HG03060 (cell line): ENCODE data around the gene TBC1D3B.
"Not testable (repeated sequence)": the region's sequence is repeated elsewhere in the genome, so short reads cannot be mapped to it uniquely, and the experiment has no call there.

ENCODE experiments used
- ATAC-seq: cut with Tn5 transposase; IDR thresholded peaks from one replicate; pipeline ENCODE4 v1.9.1; 2021; ENCODE audit warnings: low read depth, moderate number of reproducible peaks; ENCODE audit not compliant: unreplicated experiment

TBC1D3B gene

DNA sequence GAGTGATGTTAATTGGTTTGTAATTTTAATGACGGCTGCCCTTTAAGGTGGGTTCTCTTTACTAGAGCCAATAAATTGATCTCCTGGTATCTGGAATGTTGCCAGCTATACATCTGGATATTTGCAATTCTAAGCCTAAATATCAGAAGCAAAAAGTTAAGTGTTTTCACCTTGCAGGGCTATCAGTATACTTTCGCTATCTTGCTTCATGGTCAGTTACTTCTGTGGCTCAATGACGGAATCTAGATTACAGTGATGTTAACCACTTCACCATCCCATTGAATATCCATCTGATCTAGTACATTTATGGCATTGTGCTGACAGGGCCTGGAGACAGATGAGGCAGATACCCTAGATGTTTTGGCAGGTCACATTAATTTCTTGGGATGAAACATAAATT lies 44.5 kb downstream of the TBC1D3B start:
- ATAC-seq, result no peak

DNA sequence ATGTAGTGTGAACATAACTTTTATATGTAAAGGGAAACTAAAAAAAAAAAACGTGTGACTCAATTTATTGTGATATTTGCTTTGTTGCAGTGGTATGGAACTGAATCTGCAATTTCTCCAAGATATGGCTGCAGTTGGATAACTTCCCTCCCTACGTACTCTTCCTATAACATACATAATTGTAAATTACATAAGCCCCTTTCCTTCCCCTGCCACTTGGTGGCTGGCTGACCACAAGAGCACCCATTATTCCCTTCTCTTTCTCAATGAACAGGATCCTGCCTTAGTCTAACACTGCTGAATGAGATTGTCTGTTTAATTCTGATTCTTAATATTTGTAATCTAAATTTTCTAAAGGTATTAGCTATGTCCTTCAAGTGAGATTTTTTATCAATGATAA lies 45.0 kb downstream of the TBC1D3B start:
- no peak for ATAC-seq

DNA sequence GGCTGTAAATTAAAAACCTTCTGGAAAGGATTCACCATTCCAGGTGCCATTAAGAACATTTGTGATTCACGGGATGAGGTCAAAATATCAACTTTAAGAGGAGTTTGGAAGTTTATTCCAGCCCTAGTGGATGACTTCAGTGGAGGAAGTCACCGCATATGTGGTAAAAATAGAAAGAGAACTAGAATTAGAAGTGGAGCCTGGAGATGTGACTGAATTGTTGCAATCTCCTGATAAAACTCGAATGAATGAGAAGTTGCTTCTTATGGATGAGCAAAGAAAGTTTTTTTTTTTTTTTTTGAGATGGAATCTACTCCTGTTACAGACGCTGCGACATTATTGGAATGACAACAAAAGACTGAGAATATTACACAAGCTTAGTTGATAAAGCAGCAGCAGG lies 46.1 kb downstream of the TBC1D3B start:
- no peak for ATAC-seq

DNA sequence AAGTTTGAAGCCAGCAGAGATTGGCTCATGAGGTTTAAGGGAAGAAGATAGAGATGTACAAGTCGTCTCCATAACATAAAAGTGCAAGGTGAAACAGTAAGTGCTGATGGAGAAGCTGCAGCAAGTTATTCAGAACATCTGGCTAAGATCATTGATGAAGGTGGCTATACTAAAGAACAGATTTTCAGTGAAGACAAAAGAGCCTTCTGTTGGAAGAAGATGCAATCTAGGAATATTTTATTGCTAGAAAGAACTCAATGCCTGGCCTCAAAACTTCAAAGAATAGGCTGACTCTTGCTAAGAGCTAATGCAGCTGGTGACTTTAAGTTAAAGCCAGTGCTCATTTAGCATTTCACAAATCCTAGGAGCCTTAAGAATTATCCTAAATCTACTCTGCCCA lies 46.8 kb downstream of the TBC1D3B start:
- ATAC-seq, result no peak

DNA sequence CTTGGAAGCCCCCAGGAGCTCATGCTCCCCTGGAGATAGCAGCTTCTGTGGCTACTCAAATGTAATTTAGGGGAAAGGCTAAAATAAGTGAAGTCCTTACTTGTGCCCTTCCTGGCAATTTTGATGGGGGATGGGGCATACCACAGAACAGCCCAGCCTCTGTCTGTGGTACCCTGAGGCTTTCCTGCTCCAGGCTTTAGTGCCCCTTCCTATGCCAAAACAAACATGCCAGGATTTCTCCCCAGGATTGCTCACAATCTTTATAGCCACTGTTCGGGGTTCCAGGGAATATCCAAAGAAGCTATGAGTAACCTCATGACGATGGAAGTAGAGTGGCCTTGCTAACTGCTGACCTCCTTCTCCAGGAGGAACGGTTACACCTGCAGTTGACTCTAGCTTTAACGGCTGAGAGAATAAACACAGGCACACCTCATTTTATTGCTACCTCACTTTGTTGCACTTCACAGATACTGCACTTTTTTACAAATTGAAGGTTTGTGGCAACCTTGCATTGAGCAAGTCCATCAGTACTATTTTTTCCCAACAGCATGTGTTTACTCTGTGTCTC lies 47.9 kb downstream of the TBC1D3B start:
- no peak for ATAC-seq

DNA sequence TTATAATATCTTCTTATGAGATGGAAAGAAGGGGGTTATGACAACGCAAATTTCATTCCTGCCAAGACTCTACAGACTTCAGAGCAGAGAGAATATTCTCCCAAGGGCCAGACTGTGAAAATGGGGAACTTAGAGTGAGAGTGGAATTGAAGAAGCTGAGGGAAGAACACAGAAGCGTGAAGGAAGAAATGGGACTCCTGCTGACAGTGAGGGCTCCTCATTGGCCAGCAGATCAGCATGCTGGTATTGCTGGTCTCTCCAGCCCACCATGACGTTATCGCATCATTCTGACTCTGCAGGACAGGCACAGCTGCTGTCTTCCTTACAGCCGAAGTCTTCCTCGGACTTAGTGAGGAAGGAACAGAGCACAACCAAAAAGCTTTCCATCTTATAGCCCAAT lies 48.5 kb downstream of the TBC1D3B start:
- ATAC-seq, result no peak

DNA sequence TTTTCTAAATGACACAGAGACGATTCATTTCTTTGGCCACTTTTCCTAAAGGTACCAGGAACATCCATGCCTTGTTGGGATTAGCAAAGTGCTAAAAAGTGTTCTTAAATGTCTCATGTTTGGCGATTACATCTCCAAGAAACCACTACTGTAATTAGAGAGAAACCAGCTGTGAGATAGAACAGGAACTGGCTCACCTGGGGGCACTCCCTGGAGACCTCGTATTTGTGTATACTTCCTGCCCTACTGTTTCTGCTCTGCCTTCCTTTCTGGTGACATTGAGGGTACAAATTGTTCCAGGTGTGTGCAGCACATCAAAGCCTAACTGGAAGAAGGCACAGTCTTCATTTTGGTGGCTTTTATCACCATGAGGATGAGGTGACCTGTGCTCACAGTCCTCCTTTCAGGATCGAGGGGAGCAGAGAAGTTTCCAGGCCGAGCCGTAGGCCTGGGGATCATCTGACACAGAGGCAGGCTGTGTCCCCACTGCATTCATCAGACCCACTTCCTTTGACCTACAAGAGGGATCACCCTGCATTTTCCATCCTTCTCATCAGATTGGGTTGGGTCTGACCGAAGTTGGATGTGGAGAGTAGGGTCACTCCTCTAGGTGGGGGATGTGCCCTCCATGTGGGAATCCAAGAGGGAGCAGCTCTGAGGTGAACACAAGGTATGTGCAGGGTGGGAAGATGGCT lies 49.1 kb downstream of the TBC1D3B start:
- no peak for ATAC-seq

DNA sequence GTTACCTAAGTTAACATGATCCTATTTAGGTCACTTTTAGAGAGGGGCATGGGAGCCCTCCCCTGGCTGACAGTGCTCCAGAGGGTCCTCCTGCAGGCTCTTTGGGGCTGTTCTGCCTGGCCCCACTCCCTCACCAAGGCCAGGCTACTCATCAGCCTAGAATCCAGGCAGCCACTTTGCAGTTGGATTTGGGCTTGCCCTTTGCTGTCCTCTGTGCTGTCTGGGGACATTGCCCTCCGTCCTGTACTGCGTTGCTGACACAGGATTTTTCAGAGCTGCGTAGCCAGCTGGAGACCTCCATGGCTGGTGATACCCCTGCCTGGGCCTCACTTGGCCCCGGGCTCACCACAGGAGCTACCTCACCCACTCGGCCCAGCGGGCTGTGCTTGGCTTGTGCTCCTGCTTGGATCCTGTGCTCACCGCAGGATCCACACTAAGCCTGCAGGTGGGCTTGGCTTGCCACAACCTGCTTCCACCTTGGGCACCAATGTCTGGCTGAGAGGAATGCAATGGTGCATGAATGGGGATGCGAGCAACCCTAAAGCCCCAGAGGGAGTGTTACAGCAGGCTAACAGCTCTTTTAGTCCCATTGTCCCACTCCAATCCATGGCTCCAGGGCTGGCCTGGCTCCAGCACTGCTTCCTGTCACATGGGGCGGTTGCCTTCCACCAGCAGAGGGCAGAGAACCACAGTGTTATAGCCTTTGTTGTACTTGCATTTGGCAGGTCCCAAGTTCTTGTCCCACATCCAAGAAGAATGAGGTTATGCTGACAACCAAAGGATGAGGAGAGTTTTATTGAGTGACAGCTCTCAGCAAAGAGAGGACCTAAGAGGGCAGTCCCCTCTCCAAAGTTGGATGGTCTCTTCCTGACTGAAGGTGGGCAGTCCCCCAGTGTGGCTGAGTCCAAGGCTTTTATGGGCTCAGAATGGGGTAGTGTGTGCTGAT lies 51.3 kb downstream of the TBC1D3B start:
- ATAC-seq, result no peak

DNA sequence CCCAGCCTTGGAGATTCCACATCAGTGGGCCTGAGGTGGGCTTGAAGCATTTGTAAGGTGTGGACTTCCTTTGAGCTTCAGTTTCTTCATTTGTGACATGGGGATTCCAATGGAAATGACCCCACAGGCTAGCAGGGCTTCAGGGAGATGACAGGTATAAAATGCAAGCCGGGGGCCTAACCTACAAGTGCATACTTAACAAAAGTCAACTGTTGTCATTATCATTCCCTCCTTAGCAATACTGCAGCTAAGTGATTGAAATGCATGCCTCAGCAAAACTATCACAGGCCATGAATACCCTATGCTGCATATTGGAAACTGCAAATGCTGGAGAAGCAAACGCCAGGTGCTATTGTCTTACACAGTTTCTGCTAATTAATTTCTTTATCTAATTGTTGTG lies 53.0 kb downstream of the TBC1D3B start:
- no peak for ATAC-seq

DNA sequence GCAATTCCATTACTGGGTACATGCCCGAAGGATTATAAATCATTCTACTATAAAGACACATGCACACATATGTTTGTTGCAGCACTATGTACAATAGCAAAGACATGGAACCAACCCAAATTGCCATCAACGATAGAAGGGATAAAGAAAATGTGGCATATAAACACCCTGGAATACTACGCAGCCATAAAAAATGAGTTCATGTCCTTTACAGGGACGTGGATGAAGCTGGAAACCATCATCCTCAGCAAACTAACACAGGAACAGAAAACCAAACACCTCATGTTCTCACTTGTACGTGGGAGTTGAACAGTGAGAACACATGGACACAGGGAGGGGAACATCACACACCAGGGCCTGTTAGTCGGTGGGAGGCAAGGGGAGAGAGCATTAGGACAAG lies 55.3 kb downstream of the TBC1D3B start:
- ATAC-seq, result not testable (repeated sequence)

DNA sequence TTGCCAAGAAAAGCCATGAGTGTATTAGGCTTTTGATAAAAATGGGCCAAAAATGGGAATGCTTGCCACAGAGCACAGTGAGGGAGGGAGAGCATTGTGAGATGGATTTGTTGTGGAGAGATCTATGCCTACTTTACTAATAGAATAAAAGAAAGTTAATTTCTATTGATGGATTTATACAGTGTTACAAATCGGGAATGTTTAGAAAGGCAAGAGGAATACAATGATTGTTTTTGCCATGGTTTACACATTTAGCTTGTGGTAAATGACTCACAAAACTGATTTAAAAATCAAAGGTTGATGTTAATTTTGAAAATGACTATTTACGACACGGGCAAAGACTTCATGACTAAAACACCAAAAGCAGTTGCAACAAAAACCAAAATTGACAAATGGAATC lies 56.2 kb downstream of the TBC1D3B start:
- no peak for ATAC-seq

DNA sequence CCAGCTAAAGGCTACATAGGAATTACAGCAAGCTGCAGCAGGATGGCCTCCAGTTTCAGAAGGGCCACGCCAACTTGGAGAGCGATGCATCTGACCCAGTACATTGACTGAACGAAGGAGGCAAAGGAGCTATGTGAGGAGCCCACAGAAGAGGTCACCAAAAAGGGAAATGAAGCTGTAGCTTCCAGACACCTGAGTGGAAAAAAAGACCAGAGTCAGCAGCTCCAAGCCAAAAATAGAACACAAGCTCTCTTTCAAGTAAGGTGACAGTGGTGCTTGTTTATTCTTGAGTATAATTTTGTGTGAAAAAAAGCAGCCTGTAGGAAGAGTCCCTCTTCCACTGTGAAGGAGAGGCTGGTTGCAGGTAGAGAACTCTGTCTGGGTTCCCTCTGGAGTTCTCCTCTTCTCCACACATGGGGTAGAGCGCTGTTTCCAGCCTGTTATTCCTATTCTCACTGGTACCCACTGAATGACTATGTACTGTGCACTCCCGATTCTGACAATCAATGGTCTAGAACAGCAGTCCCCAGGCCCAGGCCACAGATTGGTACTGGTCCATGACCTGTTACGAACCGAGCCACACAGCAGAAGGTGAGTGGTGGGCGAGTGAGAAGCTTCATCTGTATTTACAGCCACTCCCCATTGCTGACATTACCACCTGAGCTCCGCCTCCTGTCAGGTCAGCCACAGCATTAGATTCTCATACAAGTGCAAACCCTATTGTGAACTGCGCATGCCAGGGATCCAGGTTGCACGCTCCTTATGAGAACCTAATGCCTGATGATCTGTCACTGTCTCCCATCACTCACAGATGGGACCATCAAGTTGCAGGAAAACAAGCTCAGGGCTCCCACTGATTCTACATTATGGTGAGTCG lies 57.7 kb downstream of the TBC1D3B start:
- ATAC-seq, result no peak

DNA sequence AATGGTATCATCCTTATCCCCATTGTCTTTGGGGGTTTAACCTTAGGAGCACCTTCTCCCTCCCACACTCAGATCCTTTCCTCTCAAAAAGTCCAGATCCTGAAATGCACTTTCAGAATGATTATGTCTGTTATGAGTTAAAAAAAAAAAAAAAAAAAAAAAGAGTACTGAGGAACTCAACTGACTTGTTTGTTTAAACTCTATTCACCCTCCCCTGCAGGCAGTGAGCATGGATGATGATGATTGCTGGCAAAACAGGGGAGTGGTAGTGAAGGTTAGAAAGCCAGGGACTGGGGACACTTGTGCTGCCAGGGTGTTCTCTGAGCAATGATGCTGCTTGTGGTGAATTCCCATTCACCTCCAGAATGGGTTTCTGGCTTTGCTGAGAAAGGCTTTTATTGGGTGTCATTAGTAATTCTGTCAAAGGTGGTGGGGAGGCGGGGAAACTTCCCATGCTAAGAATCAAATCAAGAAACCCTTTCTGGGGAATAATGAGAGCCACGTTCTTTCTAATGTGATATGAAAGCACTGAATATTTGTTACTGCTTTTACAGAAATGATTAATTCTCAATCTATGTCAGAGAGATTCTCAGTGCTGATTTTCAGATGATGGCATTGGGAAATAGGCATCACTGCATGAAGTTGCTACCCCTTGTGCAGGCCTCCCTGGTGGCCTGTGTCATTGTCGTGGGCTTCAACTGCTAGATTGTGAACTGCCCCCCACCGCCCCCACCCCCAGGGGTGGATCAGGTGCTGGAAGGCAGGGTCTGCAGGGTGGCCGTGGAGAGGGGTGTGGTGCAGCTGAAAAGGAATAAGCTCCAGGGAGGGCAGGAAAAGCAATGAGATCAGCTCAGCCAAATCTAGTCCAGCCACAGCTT lies 58.7 kb downstream of the TBC1D3B start:
- no peak for ATAC-seq
